ENCODE results near the gene INTS6. TPM values are rescaled to one million over a fixed set of nuclear protein-coding genes. Genes with fewer than 3 reads are reported as not detected.
A peak's percentile ranks its signal among the peaks of the same experiment; 100 is the strongest.

Gene INTS6
- polyA plus RNA-seq, 4 donors: 8.9 to 23.8 (median 12.3) TPM

GRCh38 chr13:51323824-51324511, 128.9 kb downstream of the INTS6 start:
- Histone ChIP-seq H3K4me1 (ENCODE audit: control insufficient read depth in 3 of 3, insufficient read depth in 2 of 3, low read depth in 1 of 3, low read length in 2 of 3) (no peaks in the 10 kb centered on the region), H3K36me3 (ENCODE audit: control insufficient read depth in 3 of 3, insufficient read depth in 2 of 3, low read depth in 1 of 3, low read length in 3 of 3) (no peaks in the 10 kb centered on the region), H3K4me3 (ENCODE audit: low read depth in 1 of 3, low read length in 3 of 3) (no peak overlapping the region), H3K27me3 (ENCODE audit: control insufficient read depth in 3 of 3, insufficient read depth in 3 of 3, low read length in 3 of 3) (no peaks in the 10 kb centered on the region), H3K9me3 (ENCODE audit: control insufficient read depth in 2 of 2, insufficient read depth in 1 of 2, low read depth in 1 of 2, low read length in 1 of 2) (no peaks in the 10 kb centered on the region), H3K27ac (ENCODE audit: low read depth in 1 of 3, low read length in 2 of 3) (no peak overlapping the region)
- DNase-seq: peak; percentile 7 to 27
- 30 to 71% (median 44%) methylated on average over 5 of the region's 5 CpGs for WGBS, 3 donors
- no peak for FAIRE-seq

GRCh38 chr13:51322826-51323225, 130.0 kb downstream of the INTS6 start:
- FAIRE-seq (no peak), DNase-seq (no peak)
- 81 to 95% (median 82%) methylated on average over 3 of the region's 3 CpGs for WGBS, 3 donors
- Histone ChIP-seq H3K27ac (ENCODE audit: low read depth in 1 of 3, low read length in 2 of 3) (no peak overlapping the region), H3K27me3 (ENCODE audit: control insufficient read depth in 3 of 3, insufficient read depth in 3 of 3, low read length in 3 of 3) (no peaks in the 10 kb centered on the region), H3K36me3 (ENCODE audit: control insufficient read depth in 3 of 3, insufficient read depth in 2 of 3, low read depth in 1 of 3, low read length in 3 of 3) (no peaks in the 10 kb centered on the region), H3K9me3 (ENCODE audit: control insufficient read depth in 2 of 2, insufficient read depth in 1 of 2, low read depth in 1 of 2, low read length in 1 of 2) (no peaks in the 10 kb centered on the region), H3K4me1 (ENCODE audit: control insufficient read depth in 3 of 3, insufficient read depth in 2 of 3, low read depth in 1 of 3, low read length in 2 of 3) (no peaks in the 10 kb centered on the region), H3K4me3 (ENCODE audit: low read depth in 1 of 3, low read length in 3 of 3) (no peak overlapping the region)

- Histone ChIP-seq H3K27me3 (ENCODE audit: control insufficient read depth in 3 of 3, insufficient read depth in 3 of 3, low read length in 3 of 3) (no peaks in the 10 kb centered on the region), H3K4me1 (ENCODE audit: control insufficient read depth in 3 of 3, insufficient read depth in 2 of 3, low read depth in 1 of 3, low read length in 2 of 3) (no peaks in the 10 kb centered on the region), H3K9me3 (ENCODE audit: control insufficient read depth in 2 of 2, insufficient read depth in 1 of 2, low read depth in 1 of 2, low read length in 1 of 2) (no peaks in the 10 kb centered on the region), H3K36me3 (ENCODE audit: control insufficient read depth in 3 of 3, insufficient read depth in 2 of 3, low read depth in 1 of 3, low read length in 3 of 3) (no peaks in the 10 kb centered on the region), H3K4me3 (ENCODE audit: low read depth in 1 of 3, low read length in 3 of 3) (no peak overlapping the region), H3K27ac (ENCODE audit: low read depth in 1 of 3, low read length in 2 of 3) (no peak overlapping the region)
- 72 to 90% (median 87%) methylated on average over 2 of the region's 2 CpGs for WGBS, 3 donors
- FAIRE-seq (no peak), DNase-seq (no peak)
Measured at GRCh38 chr13:51321836-51322235, 131.0 kb downstream of the INTS6 start.

- H3K27me3 ChIP-seq (ENCODE audit: control insufficient read depth in 3 of 3, insufficient read depth in 3 of 3, low read length in 3 of 3): no peaks in the 10 kb centered on the region
- no peaks in the 10 kb centered on the region for H3K9me3 ChIP-seq (ENCODE audit: control insufficient read depth in 2 of 2, insufficient read depth in 1 of 2, low read depth in 1 of 2, low read length in 1 of 2)
- FAIRE-seq: no peak
- H3K4me3 ChIP-seq (ENCODE audit: low read depth in 1 of 3, low read length in 3 of 3): no peak overlapping the region
- H3K36me3 ChIP-seq (ENCODE audit: control insufficient read depth in 3 of 3, insufficient read depth in 2 of 3, low read depth in 1 of 3, low read length in 3 of 3): no peaks in the 10 kb centered on the region
- H3K27ac ChIP-seq (ENCODE audit: low read depth in 1 of 3, low read length in 2 of 3): no peak overlapping the region
- no peaks in the 10 kb centered on the region for H3K4me1 ChIP-seq (ENCODE audit: control insufficient read depth in 3 of 3, insufficient read depth in 2 of 3, low read depth in 1 of 3, low read length in 2 of 3)
- 50 to 75% (median 53%) methylated on average over 3 of the region's 3 CpGs for WGBS, 3 donors
- DNase-seq: no peak
Measured at GRCh38 chr13:51318876-51319275, 134.0 kb downstream of the INTS6 start.

GRCh38 chr13:51318015-51318414, 134.8 kb downstream of the INTS6 start:
- DNase-seq (no peak), FAIRE-seq (no peak)
- no peak overlapping the region for H3K4me3 ChIP-seq (ENCODE audit: low read depth in 1 of 3, low read length in 3 of 3)
- no peak overlapping the region for H3K27ac ChIP-seq (ENCODE audit: low read depth in 1 of 3, low read length in 2 of 3)
- no peaks in the 10 kb centered on the region for H3K9me3 ChIP-seq (ENCODE audit: control insufficient read depth in 2 of 2, insufficient read depth in 1 of 2, low read depth in 1 of 2, low read length in 1 of 2)
- no peaks in the 10 kb centered on the region for H3K36me3 ChIP-seq (ENCODE audit: control insufficient read depth in 3 of 3, insufficient read depth in 2 of 3, low read depth in 1 of 3, low read length in 3 of 3)
- no peaks in the 10 kb centered on the region for H3K4me1 ChIP-seq (ENCODE audit: control insufficient read depth in 3 of 3, insufficient read depth in 2 of 3, low read depth in 1 of 3, low read length in 2 of 3)
- WGBS, 3 donors: 86 to 89% (median 88%) methylated on average over 2 of the region's 2 CpGs
- no peaks in the 10 kb centered on the region for H3K27me3 ChIP-seq (ENCODE audit: control insufficient read depth in 3 of 3, insufficient read depth in 3 of 3, low read length in 3 of 3)

GRCh38 chr13:51317262-51317661, 135.6 kb downstream of the INTS6 start:
- FAIRE-seq: no peak
- no peak for DNase-seq
- no peaks in the 10 kb centered on the region for H3K36me3 ChIP-seq (ENCODE audit: control insufficient read depth in 3 of 3, insufficient read depth in 2 of 3, low read depth in 1 of 3, low read length in 3 of 3)
- no peaks in the 10 kb centered on the region for H3K9me3 ChIP-seq (ENCODE audit: control insufficient read depth in 2 of 2, insufficient read depth in 1 of 2, low read depth in 1 of 2, low read length in 1 of 2)
- no peaks in the 10 kb centered on the region for H3K27me3 ChIP-seq (ENCODE audit: control insufficient read depth in 3 of 3, insufficient read depth in 3 of 3, low read length in 3 of 3)
- no peak overlapping the region for H3K4me3 ChIP-seq (ENCODE audit: low read depth in 1 of 3, low read length in 3 of 3)
- H3K4me1 ChIP-seq (ENCODE audit: control insufficient read depth in 3 of 3, insufficient read depth in 2 of 3, low read depth in 1 of 3, low read length in 2 of 3): no peaks in the 10 kb centered on the region
- no peak overlapping the region for H3K27ac ChIP-seq (ENCODE audit: low read depth in 1 of 3, low read length in 2 of 3)
- WGBS, 3 donors: 32 to 62% (median 45%) methylated on average over 1 of the region's 1 CpG

GRCh38 chr13:51313619-51314018, 139.2 kb downstream of the INTS6 start:
- Histone ChIP-seq H3K4me3 (ENCODE audit: low read depth in 1 of 3, low read length in 3 of 3) (no peak overlapping the region), H3K9me3 (ENCODE audit: control insufficient read depth in 2 of 2, insufficient read depth in 1 of 2, low read depth in 1 of 2, low read length in 1 of 2) (no peaks in the 10 kb centered on the region), H3K36me3 (ENCODE audit: control insufficient read depth in 3 of 3, insufficient read depth in 2 of 3, low read depth in 1 of 3, low read length in 3 of 3) (no peaks in the 10 kb centered on the region), H3K27ac (ENCODE audit: low read depth in 1 of 3, low read length in 2 of 3) (no peak overlapping the region), H3K27me3 (ENCODE audit: control insufficient read depth in 3 of 3, insufficient read depth in 3 of 3, low read length in 3 of 3) (peaks cover 0 to 3% (median 0%) of the 10 kb centered on the region in 3 donors), H3K4me1 (ENCODE audit: control insufficient read depth in 3 of 3, insufficient read depth in 2 of 3, low read depth in 1 of 3, low read length in 2 of 3) (no peaks in the 10 kb centered on the region)
- FAIRE-seq: no peak
- WGBS, 3 donors: 60 to 78% (median 64%) methylated on average over 1 of the region's 1 CpG
- DNase-seq: no peak

- Histone ChIP-seq H3K9me3 (ENCODE audit: control insufficient read depth in 2 of 2, insufficient read depth in 1 of 2, low read depth in 1 of 2, low read length in 1 of 2) (no peaks in the 10 kb centered on the region), H3K27me3 (ENCODE audit: control insufficient read depth in 3 of 3, insufficient read depth in 3 of 3, low read length in 3 of 3) (peaks cover 0 to 3% (median 0%) of the 10 kb centered on the region in 3 donors), H3K4me1 (ENCODE audit: control insufficient read depth in 3 of 3, insufficient read depth in 2 of 3, low read depth in 1 of 3, low read length in 2 of 3) (no peaks in the 10 kb centered on the region), H3K27ac (ENCODE audit: low read depth in 1 of 3, low read length in 2 of 3) (no peak overlapping the region), H3K36me3 (ENCODE audit: control insufficient read depth in 3 of 3, insufficient read depth in 2 of 3, low read depth in 1 of 3, low read length in 3 of 3) (no peaks in the 10 kb centered on the region), H3K4me3 (ENCODE audit: low read depth in 1 of 3, low read length in 3 of 3) (no peak overlapping the region)
- WGBS, 3 donors: 88 to 90% (median 89%) methylated on average over 5 of the region's 5 CpGs
- DNase-seq (no peak), FAIRE-seq (no peak)
Measured at GRCh38 chr13:51311957-51312520, 140.8 kb downstream of the INTS6 start.
